ENCODE results near the gene OR2L8. TPM values are rescaled to one million over a fixed set of nuclear protein-coding genes. Genes with fewer than 3 reads are reported as not detected.

Gene OR2L8
- total RNA-seq, 1 donor from 2014 or later = not detected

DNA sequence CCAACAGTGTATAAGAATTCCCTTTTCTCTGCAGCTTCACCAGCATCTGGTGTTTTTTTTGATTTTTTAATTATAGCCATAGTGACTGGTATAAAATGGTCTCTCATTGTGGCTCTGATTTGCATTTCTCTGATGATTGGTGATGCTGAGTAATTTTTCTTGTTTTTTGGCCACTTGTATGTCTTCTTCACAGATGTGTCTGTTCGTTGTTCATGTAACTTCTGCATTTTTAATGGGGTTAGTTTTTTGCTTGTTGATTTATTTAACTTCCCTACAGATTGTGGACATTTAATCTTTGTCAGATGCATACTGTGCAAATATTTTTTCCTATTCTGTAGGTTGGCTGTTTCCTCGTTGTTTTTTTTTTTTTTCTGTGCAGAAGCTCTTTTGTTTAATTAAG lies 44.3 kb downstream of the OR2L8 start:
- no peak for DNase-seq (ENCODE audit: low spot score)

DNA sequence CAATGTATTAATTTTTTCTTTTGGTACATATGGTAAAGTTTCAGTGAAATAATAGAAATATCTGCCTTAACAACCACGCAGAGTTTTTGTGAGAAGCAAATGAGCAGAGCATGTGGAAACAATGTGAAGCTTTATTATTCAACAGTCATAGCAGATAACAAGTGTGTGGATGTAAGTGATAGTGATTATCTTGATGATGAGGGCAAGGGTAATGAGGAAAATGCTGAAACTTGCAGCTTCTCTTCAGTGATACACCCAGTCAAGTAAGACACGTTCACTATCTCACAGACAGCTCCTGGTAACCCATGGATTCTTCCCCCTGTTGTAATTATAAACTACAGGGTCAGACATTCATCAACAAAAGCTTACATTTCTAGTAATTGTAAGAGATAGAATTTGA lies 50.2 kb downstream of the OR2L8 start:
- DNase-seq (ENCODE audit: low spot score) = no peak

Other genes starting within 250 kb of the OR2L8 start
- not detected for gene OR6F1, start 232.2 kb upstream of the OR2L8 start, total RNA-seq
- not detected for gene OR14K1, start 210.2 kb upstream of the OR2L8 start, total RNA-seq
- not detected for gene OR14A2, start 200.7 kb upstream of the OR2L8 start, total RNA-seq
- gene OR1C1, start 188.3 kb upstream of the OR2L8 start, total RNA-seq = not detected
- gene OR14A16, start 124.7 kb upstream of the OR2L8 start, total RNA-seq = not detected
- not detected for gene OR11L1, start 107.0 kb upstream of the OR2L8 start, total RNA-seq
- gene TRIM58, start 91.7 kb upstream of the OR2L8 start, total RNA-seq = 0.42 TPM
- gene OR2W3, start 53.3 kb upstream of the OR2L8 start, total RNA-seq = not detected
- gene OR2T8, start 28.6 kb upstream of the OR2L8 start, total RNA-seq = not detected
- gene OR2AJ1, start 24.0 kb upstream of the OR2L8 start, total RNA-seq = not detected
- gene OR2AK2, start 16.4 kb downstream of the OR2L8 start, total RNA-seq = not detected
- not detected for gene OR2L5, start 64.8 kb downstream of the OR2L8 start, total RNA-seq
- 0.29 TPM for gene OR2L2, start 81.2 kb downstream of the OR2L8 start, total RNA-seq
- not detected for gene OR2L3, start 98.0 kb downstream of the OR2L8 start, total RNA-seq
- gene OR2L13, start 146.3 kb downstream of the OR2L8 start, total RNA-seq = not detected
- gene OR2M5, start 196.3 kb downstream of the OR2L8 start, total RNA-seq = not detected
- not detected for gene OR2M2, start 226.0 kb downstream of the OR2L8 start, total RNA-seq
- not detected for gene OR2M3, start 248.4 kb downstream of the OR2L8 start, total RNA-seq

Data from ureter (tissue), 1 donor.